Suprapubic skin (tissue), 3 donors: ENCODE data around the gene GMNC.

Source experiments
- POLR2A ChIP-seq, 2 donors: fragments of 450-650 bp; IDR thresholded peaks; one replicate each; pipeline ENCODE4 v1.6.1; 2017; ENCODE audit warnings: antibody characterized with exemption in 2 of 2, mild to moderate bottlenecking in 2 of 2, moderate library complexity in 2 of 2
- TF ChIP-seq, protein P1 (sequence below), 2 donors: fragments of 200-600 bp in 1 of 2; fragments of 450-650 bp in 1 of 2; sonication (generic) in 1 of 2; IDR thresholded peaks; one replicate each; pipeline ENCODE4 v1.5.1; 2016 to 2019; ENCODE audit warnings: antibody characterized with exemption in 2 of 2, mild to moderate bottlenecking in 1 of 2, moderate library complexity in 1 of 2

DNA sequence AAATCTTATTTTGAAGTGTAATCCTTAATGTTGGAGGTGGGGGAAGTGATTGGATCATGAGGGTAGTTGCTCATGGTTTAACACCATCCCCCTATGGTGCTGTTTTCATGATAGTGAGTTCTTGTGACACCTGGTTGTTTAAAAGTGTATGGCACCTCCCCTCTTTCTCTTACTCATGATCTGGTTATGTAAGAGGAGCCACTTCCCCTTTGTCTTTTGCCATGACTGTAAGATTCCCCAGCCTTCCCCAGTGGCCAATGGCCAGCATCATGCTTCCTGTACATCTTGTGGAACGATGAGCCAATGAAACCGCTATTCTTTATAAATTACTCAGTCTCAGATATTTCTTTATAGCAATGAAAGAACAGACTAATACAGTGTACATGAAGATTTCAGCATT is 39.8 kb upstream of the GMNC start:
- TF ChIP-seq, protein P1, sequence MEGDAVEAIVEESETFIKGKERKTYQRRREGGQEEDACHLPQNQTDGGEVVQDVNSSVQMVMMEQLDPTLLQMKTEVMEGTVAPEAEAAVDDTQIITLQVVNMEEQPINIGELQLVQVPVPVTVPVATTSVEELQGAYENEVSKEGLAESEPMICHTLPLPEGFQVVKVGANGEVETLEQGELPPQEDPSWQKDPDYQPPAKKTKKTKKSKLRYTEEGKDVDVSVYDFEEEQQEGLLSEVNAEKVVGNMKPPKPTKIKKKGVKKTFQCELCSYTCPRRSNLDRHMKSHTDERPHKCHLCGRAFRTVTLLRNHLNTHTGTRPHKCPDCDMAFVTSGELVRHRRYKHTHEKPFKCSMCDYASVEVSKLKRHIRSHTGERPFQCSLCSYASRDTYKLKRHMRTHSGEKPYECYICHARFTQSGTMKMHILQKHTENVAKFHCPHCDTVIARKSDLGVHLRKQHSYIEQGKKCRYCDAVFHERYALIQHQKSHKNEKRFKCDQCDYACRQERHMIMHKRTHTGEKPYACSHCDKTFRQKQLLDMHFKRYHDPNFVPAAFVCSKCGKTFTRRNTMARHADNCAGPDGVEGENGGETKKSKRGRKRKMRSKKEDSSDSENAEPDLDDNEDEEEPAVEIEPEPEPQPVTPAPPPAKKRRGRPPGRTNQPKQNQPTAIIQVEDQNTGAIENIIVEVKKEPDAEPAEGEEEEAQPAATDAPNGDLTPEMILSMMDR (IDR thresholded peaks at IDR 0.05): no peak
- TF ChIP-seq POLR2A (IDR thresholded peaks at IDR 0.05): no peak
